CD4-positive, CD25-positive, alpha-beta regulatory T cell (primary cell): Measurements from ENCODE around the gene HOXC9. TPM values are rescaled to one million over a fixed set of nuclear protein-coding genes. Genes with fewer than 3 reads are reported as not detected.

Experiments
- ATAC-seq, 2 donors: fragments of 150-1000 bp; cut with Tn5 transposase; one replicate each; pipeline ENCODE4 v1.10.0; 2021; ENCODE audit warnings: low read depth in 2 of 2, moderate number of reproducible peaks in 2 of 2, moderate library complexity in 1 of 2
- DNase-seq, 3 donors: peaks; one replicate each; pipeline versions ENCODE4 v3.0.0 to v3.0.0-alpha.2; 2012 to 2022; ENCODE audit warnings: mixed read lengths in 1 of 3
- H3K27ac ChIP-seq: one replicate; pipeline ENCODE4 v1.7.0; 2013; ENCODE audit warnings: mild to moderate bottlenecking, low read length; ENCODE audit not compliant: insufficient read depth, poor library complexity, severe bottlenecking
- H3K27me3 ChIP-seq: one replicate; pipeline ENCODE4 v1.7.0; 2013; ENCODE audit warnings: low read length; ENCODE audit not compliant: control insufficient read depth, insufficient read depth
- H3K36me3 ChIP-seq: one replicate; pipeline ENCODE4 v1.7.0; 2013; ENCODE audit warnings: mild to moderate bottlenecking, low read length, moderate library complexity; ENCODE audit not compliant: control insufficient read depth, insufficient read depth
- H3K4me1 ChIP-seq: 2 replicates; pipeline ENCODE4 v1.7.0; 2013; ENCODE audit warnings: mild to moderate bottlenecking, low read length; ENCODE audit not compliant: insufficient read depth, control insufficient read depth, poor library complexity, severe bottlenecking
- H3K4me3 ChIP-seq: one replicate; pipeline ENCODE4 v1.7.0; 2013; ENCODE audit warnings: low read depth, mild to moderate bottlenecking, low read length, moderate library complexity
- H3K9me3 ChIP-seq, 2 experiments: 1 replicate in 1 of 2; 2 replicates in 1 of 2; pipeline ENCODE4 v1.7.0; 2013; ENCODE audit warnings: low read length in 2 of 2, mild to moderate bottlenecking in 1 of 2, moderate library complexity in 1 of 2; ENCODE audit not compliant: control insufficient read depth in 2 of 2
- H3K27ac Mint-ChIP-seq, 3 donors: one replicate each; pipeline ENCODE4 v1.8.0; 2020 to 2022; ENCODE audit warnings: mild to moderate bottlenecking in 3 of 3, mixed read lengths in 3 of 3, moderate library complexity in 2 of 3
- H3K27me3 Mint-ChIP-seq: one replicate; pipeline ENCODE4 v1.8.0; 2022; ENCODE audit warnings: mild to moderate bottlenecking, mixed read lengths
- H3K36me3 Mint-ChIP-seq: one replicate; pipeline ENCODE4 v1.8.0; 2020; ENCODE audit warnings: mixed read lengths
- H3K4me1 Mint-ChIP-seq, 4 donors: one replicate each; pipeline ENCODE4 v1.8.0; 2020 to 2022; ENCODE audit warnings: mixed read lengths in 4 of 4, mild to moderate bottlenecking in 1 of 4
- H3K4me3 Mint-ChIP-seq, 4 donors: one replicate each; pipeline ENCODE4 v1.8.0; 2020 to 2022; ENCODE audit warnings: mild to moderate bottlenecking in 4 of 4, mixed read lengths in 4 of 4, moderate library complexity in 3 of 4
- H3K9me3 Mint-ChIP-seq, 7 donors: one replicate each; pipeline ENCODE4 v1.8.0; 2020 to 2022; ENCODE audit warnings: mixed read lengths in 7 of 7, mild to moderate bottlenecking in 3 of 7, moderate library complexity in 2 of 7
- polyA plus RNA-seq, 4 donors: library from polyadenylated mRNA; unstranded; fragments of 300-500 nt; fragmentation: Illumina TruSeq; gene quantifications; one replicate each; pipeline ENCODE4 v1.2.3, GENCODE V29; 2021
- total RNA-seq: library from RNA; stranded (reverse); gene quantifications from one replicate; pipeline ENCODE4 v1.2.3, GENCODE V29; 2022

HOXC9 gene
- total and polyA plus RNA-seq, 5 donors from 2014 or later: not detected

GRCh38 chr12:54004841-54005530 is 5.0 kb downstream of the HOXC9 start:
- H3K27ac Mint-ChIP-seq: no peak overlapping the region
- peak overlapping the region in 1 of 4 donors; percentile 23 for H3K4me3 Mint-ChIP-seq
- H3K27me3 ChIP-seq: peaks cover 59% of the 10 kb centered on the region

GRCh38 chr12:54005531-54005852 is 5.5 kb downstream of the HOXC9 start:
- H3K36me3 Mint-ChIP-seq: no peaks in the 10 kb centered on the region
- Histone ChIP-seq H3K4me3 (no peak overlapping the region), H3K4me1 (peaks cover 27% of the 10 kb centered on the region), H3K27me3 (peaks cover 59% of the 10 kb centered on the region), H3K9me3 (no peaks in the 10 kb centered on the region), H3K27ac (no peak overlapping the region), H3K36me3 (no peaks in the 10 kb centered on the region)
- no peak for ATAC-seq
- H3K9me3 Mint-ChIP-seq: peaks cover 0 to 9% (median 0%) of the 10 kb centered on the region in 7 donors
- H3K4me3 Mint-ChIP-seq: peak overlapping the region in 3 of 4 donors; percentile 23 to 91 (median 65)
- peaks cover 6 to 35% (median 13%) of the 10 kb centered on the region in 4 donors for H3K4me1 Mint-ChIP-seq
- no peak for DNase-seq
- H3K27ac Mint-ChIP-seq: no peak overlapping the region
- peaks cover 94% of the 10 kb centered on the region for H3K27me3 Mint-ChIP-seq

More at GRCh38 chr12:54004841-54005530, 5.0 kb downstream of the HOXC9 start:
- Histone ChIP-seq H3K27ac (no peak overlapping the region), H3K9me3 (no peaks in the 10 kb centered on the region), H3K36me3 (no peaks in the 10 kb centered on the region), H3K4me1 (peaks cover 31% of the 10 kb centered on the region), H3K4me3 (no peak overlapping the region)
- peaks cover 93% of the 10 kb centered on the region for H3K27me3 Mint-ChIP-seq
- H3K36me3 Mint-ChIP-seq: no peaks in the 10 kb centered on the region
- ATAC-seq: no peak
- H3K9me3 Mint-ChIP-seq: peaks cover 0 to 6% (median 0%) of the 10 kb centered on the region in 7 donors
- DNase-seq: no peak
- peaks cover 6 to 35% (median 14%) of the 10 kb centered on the region in 4 donors for H3K4me1 Mint-ChIP-seq

GRCh38 chr12:54005853-54006558 is 6.0 kb downstream of the HOXC9 start:
- Histone ChIP-seq H3K27me3 (peaks cover 58% of the 10 kb centered on the region), H3K27ac (no peak overlapping the region), H3K4me3 (peak overlapping the region; percentile 54), H3K4me1 (peaks cover 25% of the 10 kb centered on the region), H3K36me3 (no peaks in the 10 kb centered on the region), H3K9me3 (no peaks in the 10 kb centered on the region)
- ATAC-seq (peak; percentile 72 to 77), DNase-seq (peak; percentile 73 to 83 (median 75))
- peaks cover 0 to 11% (median 0%) of the 10 kb centered on the region in 7 donors for H3K9me3 Mint-ChIP-seq
- peaks cover 6 to 37% (median 15%) of the 10 kb centered on the region in 4 donors for H3K4me1 Mint-ChIP-seq
- H3K36me3 Mint-ChIP-seq: no peaks in the 10 kb centered on the region
- peaks cover 94% of the 10 kb centered on the region for H3K27me3 Mint-ChIP-seq
- H3K4me3 Mint-ChIP-seq: peak overlapping the region; percentile 61 to 91 (median 80)
- H3K27ac Mint-ChIP-seq: peak overlapping the region in 1 of 3 donors; percentile 76

- Mint-ChIP-seq H3K4me3 (peak overlapping the region; percentile 61 to 91 (median 80)), H3K36me3 (no peaks in the 10 kb centered on the region), H3K27ac (no peak overlapping the region), H3K4me1 (peaks cover 6 to 44% (median 20%) of the 10 kb centered on the region in 4 donors), H3K27me3 (peaks cover 94% of the 10 kb centered on the region), H3K9me3 (peaks cover 0 to 13% (median 0%) of the 10 kb centered on the region in 7 donors)
- H3K4me1 ChIP-seq: peaks cover 32% of the 10 kb centered on the region
- H3K36me3 ChIP-seq: no peaks in the 10 kb centered on the region
- DNase-seq (no peak), ATAC-seq (no peak)
- H3K27ac ChIP-seq: no peak overlapping the region
- peak overlapping the region; percentile 54 for H3K4me3 ChIP-seq
- no peaks in the 10 kb centered on the region for H3K9me3 ChIP-seq
- H3K27me3 ChIP-seq: peaks cover 64% of the 10 kb centered on the region
Observed at GRCh38 chr12:54006559-54007220, 6.7 kb downstream of the HOXC9 start.

- no peaks in the 10 kb centered on the region for H3K9me3 ChIP-seq
- peak overlapping the region in 1 of 4 donors; percentile 45 for H3K4me3 Mint-ChIP-seq
- H3K27me3 Mint-ChIP-seq: peaks cover 94% of the 10 kb centered on the region
- no peak for ATAC-seq
- H3K36me3 Mint-ChIP-seq: no peaks in the 10 kb centered on the region
- no peak for DNase-seq
- H3K4me3 ChIP-seq: no peak overlapping the region
- peaks cover 61% of the 10 kb centered on the region for H3K27me3 ChIP-seq
- peaks cover 6 to 44% (median 15%) of the 10 kb centered on the region in 4 donors for H3K4me1 Mint-ChIP-seq
- no peak overlapping the region for H3K27ac ChIP-seq
- H3K36me3 ChIP-seq: no peaks in the 10 kb centered on the region
- peaks cover 32% of the 10 kb centered on the region for H3K4me1 ChIP-seq
- peaks cover 0 to 13% (median 0%) of the 10 kb centered on the region in 7 donors for H3K9me3 Mint-ChIP-seq
- H3K27ac Mint-ChIP-seq: no peak overlapping the region
Observed at GRCh38 chr12:54007538-54008259, 7.7 kb downstream of the HOXC9 start.

GRCh38 chr12:54008260-54008552 is 8.2 kb downstream of the HOXC9 start:
- DNase-seq: no peak
- no peaks in the 10 kb centered on the region for H3K9me3 ChIP-seq
- peaks cover 32% of the 10 kb centered on the region for H3K4me1 ChIP-seq
- no peak overlapping the region for H3K27ac ChIP-seq
- no peak overlapping the region for H3K27ac Mint-ChIP-seq
- H3K4me1 Mint-ChIP-seq: peaks cover 6 to 47% (median 15%) of the 10 kb centered on the region in 4 donors
- no peak overlapping the region for H3K4me3 ChIP-seq
- H3K27me3 Mint-ChIP-seq: peaks cover 94% of the 10 kb centered on the region
- no peaks in the 10 kb centered on the region for H3K36me3 ChIP-seq
- H3K36me3 Mint-ChIP-seq: no peaks in the 10 kb centered on the region
- peaks cover 0 to 13% (median 0%) of the 10 kb centered on the region in 7 donors for H3K9me3 Mint-ChIP-seq
- peak overlapping the region in 2 of 4 donors; percentile 45 to 46 for H3K4me3 Mint-ChIP-seq
- ATAC-seq: no peak
- H3K27me3 ChIP-seq: peaks cover 62% of the 10 kb centered on the region
